ENCODE data around the gene CITED1.

The CITED1 gene

DNA sequence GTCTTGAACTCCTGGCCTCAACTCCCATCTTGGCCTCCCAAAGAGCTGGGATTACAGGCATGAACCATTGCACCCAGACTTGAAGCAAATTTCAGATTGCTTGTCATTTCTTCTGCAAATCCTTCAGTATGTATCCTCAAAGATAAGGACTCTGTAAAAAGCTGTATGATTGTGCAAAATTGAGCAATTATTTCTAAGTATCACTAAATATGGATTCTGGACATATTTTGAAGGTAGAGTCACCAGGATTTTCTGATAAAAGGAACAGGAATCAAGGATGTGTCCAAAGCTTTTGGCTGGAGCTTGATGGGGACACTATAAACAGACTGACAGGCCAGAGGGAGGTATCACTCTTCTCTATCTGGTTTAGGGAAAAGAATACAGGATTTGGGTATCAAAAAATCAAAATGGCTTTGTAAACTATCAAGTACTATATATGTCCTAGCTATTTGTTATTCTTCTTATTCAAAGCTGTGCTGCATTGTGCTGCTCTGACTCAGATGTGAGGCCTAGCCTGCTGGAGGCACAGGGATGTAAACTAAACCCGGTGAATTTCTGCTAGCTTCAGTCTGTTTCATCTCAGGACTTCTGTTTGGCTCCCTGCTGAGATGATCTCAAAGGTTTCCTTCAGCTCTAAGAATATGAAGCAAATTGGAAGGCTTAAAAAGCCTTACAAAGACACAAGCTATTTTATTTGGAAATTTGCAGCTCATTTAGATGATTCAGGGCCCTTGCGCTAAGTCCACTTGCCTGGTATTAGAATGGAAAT lies 36.9 kb downstream of the CITED1 start:
- TF ChIP-seq, protein P1, sequence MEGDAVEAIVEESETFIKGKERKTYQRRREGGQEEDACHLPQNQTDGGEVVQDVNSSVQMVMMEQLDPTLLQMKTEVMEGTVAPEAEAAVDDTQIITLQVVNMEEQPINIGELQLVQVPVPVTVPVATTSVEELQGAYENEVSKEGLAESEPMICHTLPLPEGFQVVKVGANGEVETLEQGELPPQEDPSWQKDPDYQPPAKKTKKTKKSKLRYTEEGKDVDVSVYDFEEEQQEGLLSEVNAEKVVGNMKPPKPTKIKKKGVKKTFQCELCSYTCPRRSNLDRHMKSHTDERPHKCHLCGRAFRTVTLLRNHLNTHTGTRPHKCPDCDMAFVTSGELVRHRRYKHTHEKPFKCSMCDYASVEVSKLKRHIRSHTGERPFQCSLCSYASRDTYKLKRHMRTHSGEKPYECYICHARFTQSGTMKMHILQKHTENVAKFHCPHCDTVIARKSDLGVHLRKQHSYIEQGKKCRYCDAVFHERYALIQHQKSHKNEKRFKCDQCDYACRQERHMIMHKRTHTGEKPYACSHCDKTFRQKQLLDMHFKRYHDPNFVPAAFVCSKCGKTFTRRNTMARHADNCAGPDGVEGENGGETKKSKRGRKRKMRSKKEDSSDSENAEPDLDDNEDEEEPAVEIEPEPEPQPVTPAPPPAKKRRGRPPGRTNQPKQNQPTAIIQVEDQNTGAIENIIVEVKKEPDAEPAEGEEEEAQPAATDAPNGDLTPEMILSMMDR (IDR thresholded peaks at IDR 0.05; ENCODE audit: poor library complexity, severe bottlenecking), result no peak
- no peak for ATAC-seq (ENCODE audit: low read depth)
- no peak for DNase-seq (ENCODE audit: low spot score)
- Histone ChIP-seq H3K9me3 (ENCODE audit: severe bottlenecking) (no peaks in the 10 kb centered on the region), H3K27me3 (ENCODE audit: insufficient read depth, poor library complexity, severe bottlenecking) (no peaks in the 10 kb centered on the region), H3K36me3 (ENCODE audit: low read depth) (peaks cover 61% of the 10 kb centered on the region), H3K4me1 (ENCODE audit: insufficient read depth, poor library complexity, severe bottlenecking) (peaks cover 32% of the 10 kb centered on the region), H3K27ac (ENCODE audit: poor library complexity, severe bottlenecking) (peak overlapping the region; percentile 49), H3K4me3 (ENCODE audit: severe bottlenecking) (no peak overlapping the region)

DNA sequence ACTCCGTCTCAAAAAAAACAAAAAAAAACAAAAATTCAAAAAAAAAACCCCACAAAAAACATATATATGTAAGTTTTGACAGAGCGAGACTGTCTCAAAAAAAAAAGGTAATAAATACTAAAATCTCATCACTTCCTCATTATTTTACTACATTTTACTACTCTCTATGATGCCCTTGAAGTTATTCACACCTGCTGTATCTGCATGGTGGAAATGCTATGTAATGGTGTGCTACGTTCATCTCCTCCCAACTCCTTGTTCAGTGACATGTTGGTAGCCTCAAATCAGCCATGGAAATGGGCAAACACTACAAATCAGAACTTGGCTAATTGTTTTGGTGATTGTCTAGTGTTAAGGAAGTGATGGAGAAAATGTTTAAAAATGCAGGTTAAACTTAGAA lies 40.5 kb downstream of the CITED1 start:
- peaks cover 27% of the 10 kb centered on the region for H3K36me3 ChIP-seq (ENCODE audit: low read depth)
- no peak overlapping the region for H3K4me3 ChIP-seq (ENCODE audit: severe bottlenecking)
- H3K4me1 ChIP-seq (ENCODE audit: insufficient read depth, poor library complexity, severe bottlenecking), result peaks cover 6% of the 10 kb centered on the region
- TF ChIP-seq, protein P1 (IDR thresholded peaks at IDR 0.05; ENCODE audit: poor library complexity, severe bottlenecking), result no peak
- ATAC-seq (ENCODE audit: low read depth) (no peak), DNase-seq (ENCODE audit: low spot score) (no peak)
- no peaks in the 10 kb centered on the region for H3K9me3 ChIP-seq (ENCODE audit: severe bottlenecking)
- no peak overlapping the region for H3K27ac ChIP-seq (ENCODE audit: poor library complexity, severe bottlenecking)
- H3K27me3 ChIP-seq (ENCODE audit: insufficient read depth, poor library complexity, severe bottlenecking), result no peaks in the 10 kb centered on the region

DNA sequence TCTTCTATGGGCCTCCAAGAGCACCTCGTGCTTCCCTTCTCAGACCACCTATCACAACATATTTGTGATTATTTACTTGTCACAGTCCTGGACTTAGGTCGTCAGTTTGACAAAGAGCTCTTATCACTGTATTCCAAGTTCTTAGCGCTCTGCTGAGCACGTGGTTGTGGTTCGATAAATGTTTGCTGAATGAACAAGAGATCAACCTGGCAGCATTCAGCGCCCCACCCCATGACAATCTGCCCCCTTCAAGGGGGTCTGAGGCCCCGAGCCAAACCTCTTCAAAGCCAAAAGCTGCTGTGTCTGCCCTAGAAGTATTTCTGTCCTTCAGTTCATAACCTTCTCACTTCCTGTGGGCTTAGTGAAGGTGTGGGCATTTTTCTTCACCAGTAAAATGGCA lies 43.6 kb downstream of the CITED1 start:
- no peaks in the 10 kb centered on the region for H3K9me3 ChIP-seq (ENCODE audit: severe bottlenecking)
- H3K4me3 ChIP-seq (ENCODE audit: severe bottlenecking), result no peak overlapping the region
- no peak for DNase-seq (ENCODE audit: low spot score)
- H3K27me3 ChIP-seq (ENCODE audit: insufficient read depth, poor library complexity, severe bottlenecking), result no peaks in the 10 kb centered on the region
- H3K36me3 ChIP-seq (ENCODE audit: low read depth), result no peaks in the 10 kb centered on the region
- TF ChIP-seq, protein P1 (IDR thresholded peaks at IDR 0.05; ENCODE audit: poor library complexity, severe bottlenecking), result no peak
- ATAC-seq (ENCODE audit: low read depth), result no peak
- H3K4me1 ChIP-seq (ENCODE audit: insufficient read depth, poor library complexity, severe bottlenecking), result no peaks in the 10 kb centered on the region
- H3K27ac ChIP-seq (ENCODE audit: poor library complexity, severe bottlenecking), result no peak overlapping the region

DNA sequence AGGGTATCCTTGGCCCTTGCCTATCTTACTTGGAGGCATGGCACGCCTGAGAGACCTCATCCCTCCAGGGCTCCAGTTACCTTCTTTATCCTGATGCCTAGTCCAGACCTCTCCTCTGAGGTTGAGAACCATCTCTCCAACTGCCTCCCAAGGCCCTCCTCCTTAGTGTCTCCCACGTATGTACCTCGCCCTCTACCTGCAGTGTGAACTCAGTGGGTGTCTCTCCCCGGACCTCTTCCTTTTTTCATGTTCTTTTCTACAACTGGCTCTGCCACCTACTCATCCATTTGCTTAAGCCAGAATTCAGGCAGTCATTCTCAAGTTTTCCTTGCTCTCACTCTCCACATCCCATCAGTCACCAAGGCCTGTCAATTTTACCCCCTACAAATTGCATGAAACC lies 45.3 kb downstream of the CITED1 start:
- no peaks in the 10 kb centered on the region for H3K9me3 ChIP-seq (ENCODE audit: severe bottlenecking)
- no peak for ATAC-seq (ENCODE audit: low read depth)
- DNase-seq (ENCODE audit: low spot score), result no peak
- TF ChIP-seq, protein P1 (IDR thresholded peaks at IDR 0.05; ENCODE audit: poor library complexity, severe bottlenecking), result no peak
- H3K36me3 ChIP-seq (ENCODE audit: low read depth), result no peaks in the 10 kb centered on the region
- no peaks in the 10 kb centered on the region for H3K4me1 ChIP-seq (ENCODE audit: insufficient read depth, poor library complexity, severe bottlenecking)
- H3K4me3 ChIP-seq (ENCODE audit: severe bottlenecking), result no peak overlapping the region
- H3K27me3 ChIP-seq (ENCODE audit: insufficient read depth, poor library complexity, severe bottlenecking), result no peaks in the 10 kb centered on the region
- H3K27ac ChIP-seq (ENCODE audit: poor library complexity, severe bottlenecking), result no peak overlapping the region

DNA sequence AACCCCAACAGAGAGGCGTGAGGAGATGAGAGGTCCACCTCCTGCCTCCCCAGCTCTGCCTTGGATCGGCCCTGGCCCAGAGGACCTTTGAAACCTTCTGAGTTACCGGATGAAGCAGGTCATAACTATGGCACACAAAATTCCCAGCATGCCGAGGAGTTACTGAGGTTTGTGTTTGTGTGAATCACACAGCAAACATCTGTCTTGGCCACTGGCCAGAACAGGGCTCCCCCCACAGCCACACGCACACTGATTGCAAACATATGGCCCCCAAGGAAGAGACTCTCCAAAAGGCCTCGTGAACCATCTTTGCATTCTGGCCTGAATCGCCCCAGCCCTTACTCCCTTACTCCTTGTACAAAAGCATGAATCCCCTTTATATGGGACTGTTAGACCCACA lies 47.5 kb downstream of the CITED1 start:
- ATAC-seq (ENCODE audit: low read depth), result peak; percentile 29; the same call in 1 of the 3 replicates
- H3K9me3 ChIP-seq (ENCODE audit: severe bottlenecking), result no peaks in the 10 kb centered on the region
- no peaks in the 10 kb centered on the region for H3K4me1 ChIP-seq (ENCODE audit: insufficient read depth, poor library complexity, severe bottlenecking)
- TF ChIP-seq, protein P1 (IDR thresholded peaks at IDR 0.05; ENCODE audit: poor library complexity, severe bottlenecking), result no peak
- DNase-seq (ENCODE audit: low spot score), result no peak
- no peaks in the 10 kb centered on the region for H3K36me3 ChIP-seq (ENCODE audit: low read depth)
- no peaks in the 10 kb centered on the region for H3K27me3 ChIP-seq (ENCODE audit: insufficient read depth, poor library complexity, severe bottlenecking)
- no peak overlapping the region for H3K4me3 ChIP-seq (ENCODE audit: severe bottlenecking)
- H3K27ac ChIP-seq (ENCODE audit: poor library complexity, severe bottlenecking), result no peak overlapping the region

Data from RWPE2 (cell line).